ENCODE measurements around the gene MEGF11. TPM values are rescaled to one million over a fixed set of nuclear protein-coding genes. Genes with fewer than 3 reads are reported as not detected.

MEGF11 gene
- total RNA-seq, 4 donors from 2014 or later = 0.87 to 7.3 (median 4.9) TPM

DNA sequence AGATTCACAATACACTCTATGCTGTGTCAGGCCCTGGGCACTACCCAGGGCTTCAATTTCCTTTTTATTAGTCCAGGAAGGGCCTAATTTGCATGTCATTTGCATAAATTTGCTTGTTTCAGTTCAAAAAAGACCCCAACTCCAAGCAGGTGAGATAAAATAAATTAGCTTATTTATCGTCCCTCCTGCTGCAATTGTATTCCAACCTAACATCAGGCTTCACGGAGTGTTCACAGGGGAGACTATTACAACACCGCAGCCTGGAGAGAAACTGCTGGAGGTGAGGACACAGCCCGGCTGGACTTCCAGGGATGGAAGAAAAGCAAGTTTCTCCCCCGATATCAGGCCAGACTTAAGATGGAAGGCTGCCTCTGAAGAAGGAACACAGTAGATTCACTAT, 62.8 kb downstream of the MEGF11 start:
- Histone ChIP-seq H3K4me1 (no peaks in the 10 kb centered on the region), H3K36me3 (no peaks in the 10 kb centered on the region), H3K9me3 (no peaks in the 10 kb centered on the region), H3K27ac (no peak overlapping the region), H3K27me3 (peaks cover 0 to 11% of the 10 kb centered on the region in 2 donors), H3K4me3 (no peak overlapping the region)
- WGBS, 2 donors = 49 to 63% methylated on average over 5 of the region's 5 CpGs
- TF ChIP-seq EP300 (IDR thresholded peaks at IDR 0.05) (no peak), POLR2A (IDR thresholded peaks at IDR 0.05) (no peak), CTCF (IDR thresholded peaks at IDR 0.05) (no peak)
- DNase-seq (ENCODE audit: low spot score in 2 of 2) = no peak

DNA sequence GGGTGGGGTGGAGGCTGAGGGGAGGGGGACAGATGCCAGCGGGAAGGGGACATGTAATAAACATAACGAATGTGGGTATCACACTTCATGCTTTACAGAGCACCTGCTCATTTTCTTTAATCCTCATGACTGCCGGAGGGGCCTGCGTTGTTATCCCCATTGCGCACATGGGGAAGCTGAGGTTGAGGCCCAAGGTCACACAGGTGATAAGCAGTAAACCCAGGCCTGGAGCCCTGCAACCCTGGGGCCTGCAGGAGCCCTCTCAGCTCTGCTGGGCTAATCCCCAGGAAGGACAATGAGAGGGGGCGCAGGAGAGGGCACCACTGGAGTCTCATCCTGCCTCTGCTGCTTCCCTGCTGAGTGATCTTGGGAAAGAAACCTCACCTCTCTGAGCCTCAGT, 64.3 kb downstream of the MEGF11 start:
- peaks cover 0 to 24% of the 10 kb centered on the region in 2 donors for H3K27me3 ChIP-seq
- no peak for DNase-seq (ENCODE audit: low spot score in 2 of 2)
- 72 to 79% methylated on average over 6 of the region's 6 CpGs for WGBS, 2 donors

GRCh38 chr15:66188464-66188863, 65.1 kb downstream of the MEGF11 start:
- 74 to 76% methylated on average over 4 of the region's 4 CpGs for WGBS, 2 donors
- TF ChIP-seq POLR2A (IDR thresholded peaks at IDR 0.05) (no peak), EP300 (IDR thresholded peaks at IDR 0.05) (no peak), CTCF (IDR thresholded peaks at IDR 0.05) (no peak)
- H3K9me3 ChIP-seq = no peaks in the 10 kb centered on the region
- DNase-seq (ENCODE audit: low spot score in 2 of 2) = no peak
- H3K36me3 ChIP-seq = no peaks in the 10 kb centered on the region
- no peak overlapping the region for H3K4me3 ChIP-seq
- H3K27me3 ChIP-seq = peaks cover 0 to 33% of the 10 kb centered on the region in 2 donors
- no peaks in the 10 kb centered on the region for H3K4me1 ChIP-seq
- no peak overlapping the region for H3K27ac ChIP-seq

More for the DNA sequence above, 64.3 kb downstream of the MEGF11 start:
- Histone ChIP-seq H3K4me1 (no peaks in the 10 kb centered on the region), H3K4me3 (no peak overlapping the region), H3K27ac (no peak overlapping the region), H3K36me3 (no peaks in the 10 kb centered on the region), H3K9me3 (no peaks in the 10 kb centered on the region)
- TF ChIP-seq CTCF (IDR thresholded peaks at IDR 0.05) = no peak
- no peak for TF ChIP-seq POLR2A (IDR thresholded peaks at IDR 0.05)
- TF ChIP-seq EP300 (IDR thresholded peaks at IDR 0.05) = no peak

DNA sequence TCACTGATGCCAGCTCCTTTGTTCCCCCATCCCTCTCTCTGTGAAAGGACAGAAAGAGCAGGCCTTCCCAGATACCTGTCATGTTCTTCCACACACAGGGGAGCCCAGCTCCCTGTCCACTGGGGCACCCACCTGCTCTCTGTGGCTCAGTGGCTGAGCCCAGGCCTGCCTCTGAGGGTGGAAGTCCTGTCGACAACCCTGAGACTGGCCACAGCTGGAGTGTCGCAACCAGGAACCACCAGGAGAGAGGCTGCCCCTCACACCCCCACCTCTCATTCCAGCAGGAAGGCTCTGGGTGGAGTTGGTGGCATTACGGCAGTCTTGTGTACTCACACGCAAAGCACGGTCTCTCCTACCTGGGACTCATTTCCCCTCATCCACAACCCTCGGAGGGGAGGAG, 66.3 kb downstream of the MEGF11 start:
- WGBS, 2 donors = 80 to 87% methylated on average over 6 of the region's 6 CpGs
- peaks cover 0 to 43% of the 10 kb centered on the region in 2 donors for H3K27me3 ChIP-seq
- no peak overlapping the region for H3K27ac ChIP-seq

More for the DNA sequence above, 66.3 kb downstream of the MEGF11 start:
- Histone ChIP-seq H3K36me3 (no peaks in the 10 kb centered on the region), H3K9me3 (no peaks in the 10 kb centered on the region), H3K4me3 (no peak overlapping the region), H3K4me1 (no peaks in the 10 kb centered on the region)
- TF ChIP-seq EP300 (IDR thresholded peaks at IDR 0.05) = no peak
- no peak for TF ChIP-seq CTCF (IDR thresholded peaks at IDR 0.05)
- TF ChIP-seq POLR2A (IDR thresholded peaks at IDR 0.05) = no peak
- DNase-seq (ENCODE audit: low spot score in 2 of 2) = no peak
